ENCODE data around the gene CHCHD3. TPM values are rescaled to one million over a fixed set of nuclear protein-coding genes. Genes with fewer than 3 reads are reported as not detected.
A peak's percentile ranks its signal among the peaks of the same experiment; 100 is the strongest.

CHCHD3 gene
- total RNA-seq, 6 experiments from 2014 or later = 16.5 to 42.6 (median 21.6) TPM

DNA sequence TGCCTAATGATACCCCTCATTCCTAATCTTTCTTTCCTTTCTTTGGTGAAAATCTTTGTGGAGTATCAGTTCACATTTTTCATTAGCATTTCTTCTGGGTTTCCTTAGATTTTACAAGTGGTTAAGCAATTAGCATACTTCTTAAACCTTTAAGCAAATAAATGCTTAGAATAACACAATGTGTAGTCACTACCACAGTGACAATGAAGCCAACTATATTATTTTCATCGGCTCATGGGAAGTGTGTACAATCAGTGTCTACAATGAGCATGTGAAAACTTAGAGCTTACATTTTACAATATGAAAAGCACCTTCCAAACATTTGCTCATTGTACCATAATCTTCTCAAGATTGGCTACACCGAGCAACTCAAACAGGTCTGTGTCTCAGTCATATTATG, 329.5 kb downstream of the CHCHD3 start:
- H3K4me3 ChIP-seq = no peak overlapping the region
- 76% methylated on average over 2 of the region's 2 CpGs for WGBS (ENCODE audit: insufficient coverage, low coverage, low lambda C conversion rate, missing lambda C conversion rate)
- DNase-seq = no peak
- H3K36me3 ChIP-seq = no peaks in the 10 kb centered on the region
- H3K9me3 ChIP-seq = no peaks in the 10 kb centered on the region
- no peak for TF ChIP-seq POLR2A (IDR thresholded peaks at IDR 0.05)
- TF ChIP-seq, protein P1, sequence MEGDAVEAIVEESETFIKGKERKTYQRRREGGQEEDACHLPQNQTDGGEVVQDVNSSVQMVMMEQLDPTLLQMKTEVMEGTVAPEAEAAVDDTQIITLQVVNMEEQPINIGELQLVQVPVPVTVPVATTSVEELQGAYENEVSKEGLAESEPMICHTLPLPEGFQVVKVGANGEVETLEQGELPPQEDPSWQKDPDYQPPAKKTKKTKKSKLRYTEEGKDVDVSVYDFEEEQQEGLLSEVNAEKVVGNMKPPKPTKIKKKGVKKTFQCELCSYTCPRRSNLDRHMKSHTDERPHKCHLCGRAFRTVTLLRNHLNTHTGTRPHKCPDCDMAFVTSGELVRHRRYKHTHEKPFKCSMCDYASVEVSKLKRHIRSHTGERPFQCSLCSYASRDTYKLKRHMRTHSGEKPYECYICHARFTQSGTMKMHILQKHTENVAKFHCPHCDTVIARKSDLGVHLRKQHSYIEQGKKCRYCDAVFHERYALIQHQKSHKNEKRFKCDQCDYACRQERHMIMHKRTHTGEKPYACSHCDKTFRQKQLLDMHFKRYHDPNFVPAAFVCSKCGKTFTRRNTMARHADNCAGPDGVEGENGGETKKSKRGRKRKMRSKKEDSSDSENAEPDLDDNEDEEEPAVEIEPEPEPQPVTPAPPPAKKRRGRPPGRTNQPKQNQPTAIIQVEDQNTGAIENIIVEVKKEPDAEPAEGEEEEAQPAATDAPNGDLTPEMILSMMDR (IDR thresholded peaks at IDR 0.05) = no peak
- intact Hi-C loops (cut with DNase I) = no loop called here
- no peak overlapping the region for H3K27ac ChIP-seq
- H3K4me1 ChIP-seq = no peaks in the 10 kb centered on the region
- no peaks in the 10 kb centered on the region for H3K27me3 ChIP-seq
- ATAC-seq = no peak

DNA sequence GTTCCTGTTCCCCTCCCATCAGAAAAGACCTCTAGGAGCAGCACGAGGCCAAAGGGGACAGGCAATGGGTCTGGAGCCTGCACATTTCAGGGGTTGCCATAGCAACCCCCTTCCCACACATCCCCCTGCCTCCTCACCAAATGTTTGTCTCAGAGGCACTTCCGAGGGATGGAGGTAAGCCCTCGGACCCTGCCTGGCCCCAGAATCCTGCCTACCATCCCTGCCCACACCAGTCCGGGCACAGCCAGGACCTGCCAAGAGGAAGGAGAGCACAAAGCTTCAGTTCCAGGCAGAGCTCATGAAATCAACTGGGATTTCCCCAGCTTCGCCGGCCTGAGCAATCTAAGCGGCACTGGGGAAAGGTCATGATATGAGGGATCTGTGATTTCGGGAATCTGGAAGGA, 330.6 kb downstream of the CHCHD3 start:
- intact Hi-C loops (cut with DNase I) = no loop called here
- TF ChIP-seq POLR2A (IDR thresholded peaks at IDR 0.05) = no peak
- TF ChIP-seq, protein P1 (IDR thresholded peaks at IDR 0.05) = no peak
- DNase-seq (peak in 1 of 3 donors; percentile 27), ATAC-seq (peak in 1 of 4 donors; percentile 78)
- Histone ChIP-seq H3K9me3 (no peaks in the 10 kb centered on the region), H3K27ac (no peak overlapping the region), H3K4me1 (no peaks in the 10 kb centered on the region), H3K4me3 (no peak overlapping the region), H3K27me3 (no peaks in the 10 kb centered on the region), H3K36me3 (no peaks in the 10 kb centered on the region)
- 26% methylated on average over 8 of the region's 8 CpGs for WGBS (ENCODE audit: insufficient coverage, low coverage, low lambda C conversion rate, missing lambda C conversion rate)

DNA sequence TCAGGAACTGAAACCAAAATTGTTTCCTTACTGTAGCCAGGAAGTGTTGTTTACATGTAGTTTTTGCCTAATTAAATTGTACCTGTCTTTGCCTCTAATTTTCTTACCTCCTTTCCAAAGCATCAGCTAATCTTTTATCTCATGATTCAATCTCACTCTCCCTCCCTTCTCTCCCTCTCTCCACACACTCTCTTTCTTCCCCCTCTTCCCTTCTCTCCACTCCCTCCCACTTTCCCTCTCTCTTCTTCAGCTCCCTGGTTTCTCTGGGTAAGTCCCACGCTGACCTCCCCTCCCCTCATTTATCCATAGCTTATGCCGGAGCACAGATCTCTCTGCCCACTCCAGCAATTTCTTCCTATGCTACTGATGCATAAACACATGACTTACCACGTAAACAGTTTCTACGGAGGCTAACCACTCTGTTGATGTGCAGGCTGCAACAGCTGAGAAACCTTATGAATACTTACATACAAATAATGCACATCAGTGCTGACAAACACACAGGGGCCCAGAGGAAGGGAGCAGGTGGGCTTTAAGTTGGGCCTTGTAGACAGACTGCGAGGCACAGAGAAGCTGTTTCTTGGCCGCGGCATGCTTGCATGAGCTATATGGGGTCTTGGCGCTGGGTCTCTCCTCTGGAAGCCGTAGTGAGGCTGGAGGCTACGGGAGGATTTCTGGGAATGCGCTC, 331.2 kb downstream of the CHCHD3 start:
- Histone ChIP-seq H3K4me3 (no peak overlapping the region), H3K9me3 (no peaks in the 10 kb centered on the region), H3K36me3 (no peaks in the 10 kb centered on the region), H3K4me1 (no peaks in the 10 kb centered on the region), H3K27ac (no peak overlapping the region), H3K27me3 (no peaks in the 10 kb centered on the region)
- no peak for ATAC-seq
- no peak for DNase-seq
- WGBS (ENCODE audit: insufficient coverage, low coverage, low lambda C conversion rate, missing lambda C conversion rate) = 44% methylated on average over 6 of the region's 11 CpGs
- TF ChIP-seq POLR2A (IDR thresholded peaks at IDR 0.05) = no peak
- TF ChIP-seq, protein P1 (IDR thresholded peaks at IDR 0.05) = no peak
- intact Hi-C loops (cut with DNase I) = no loop called here

DNA sequence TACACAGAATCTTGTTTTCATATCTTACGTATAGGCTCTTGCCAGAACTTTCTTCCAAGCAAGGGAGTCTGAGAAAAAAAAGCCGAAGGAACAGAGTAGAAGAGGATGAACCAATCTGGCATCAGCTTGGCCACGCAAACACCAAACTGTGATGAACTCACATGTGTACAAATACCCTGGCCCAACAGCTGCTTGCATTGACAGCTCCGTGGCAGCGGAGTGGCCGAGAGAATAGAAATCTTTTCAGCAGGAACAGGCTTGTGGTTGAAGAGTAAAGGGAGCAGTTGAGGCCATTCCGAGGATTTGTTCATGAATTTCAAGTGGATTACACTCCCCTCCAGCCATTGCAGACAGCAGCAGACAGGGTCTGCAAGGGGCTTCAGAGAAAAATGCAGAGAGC, 331.8 kb downstream of the CHCHD3 start:
- intact Hi-C loops (cut with DNase I) = no loop called here
- Histone ChIP-seq H3K4me1 (no peaks in the 10 kb centered on the region), H3K27ac (no peak overlapping the region), H3K9me3 (no peaks in the 10 kb centered on the region), H3K27me3 (no peaks in the 10 kb centered on the region), H3K36me3 (no peaks in the 10 kb centered on the region), H3K4me3 (no peak overlapping the region)
- no peak for TF ChIP-seq POLR2A (IDR thresholded peaks at IDR 0.05)
- TF ChIP-seq, protein P1 (IDR thresholded peaks at IDR 0.05) = no peak
- ATAC-seq = no peak
- WGBS (ENCODE audit: insufficient coverage, low coverage, low lambda C conversion rate, missing lambda C conversion rate) = 61% methylated on average over 7 of the region's 7 CpGs
- no peak for DNase-seq

DNA sequence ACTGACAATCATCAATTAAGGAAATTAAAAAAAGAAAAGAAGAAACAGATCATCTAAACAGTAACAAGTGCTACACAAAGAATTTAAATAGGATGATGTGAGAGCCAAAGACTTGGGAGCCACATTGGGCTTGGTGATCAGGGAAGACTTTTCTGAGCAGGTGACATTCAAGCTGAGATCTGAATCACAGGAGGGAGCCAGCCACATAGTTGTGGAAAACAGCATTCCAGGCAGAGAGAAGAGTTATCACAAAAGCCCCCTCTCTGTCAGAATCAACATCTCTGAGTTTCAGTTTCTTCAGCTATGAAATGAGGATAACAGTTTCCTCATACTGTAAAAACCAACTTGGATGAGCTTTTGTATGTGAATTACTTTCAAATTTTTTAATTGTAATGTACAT, 336.4 kb downstream of the CHCHD3 start:
- no peak for ATAC-seq
- TF ChIP-seq POLR2A (IDR thresholded peaks at IDR 0.05) = no peak
- TF ChIP-seq, protein P1 (IDR thresholded peaks at IDR 0.05) = no peak
- no peaks in the 10 kb centered on the region for H3K4me1 ChIP-seq
- H3K4me3 ChIP-seq = no peak overlapping the region
- no peaks in the 10 kb centered on the region for H3K36me3 ChIP-seq
- no peak overlapping the region for H3K27ac ChIP-seq
- peaks cover 0 to 6% (median 0%) of the 10 kb centered on the region in 4 donors for H3K9me3 ChIP-seq
- intact Hi-C loops (cut with DNase I) = no loop called here
- DNase-seq = no peak
- no peaks in the 10 kb centered on the region for H3K27me3 ChIP-seq

Data from right lobe of liver (tissue), 6 donors.